Esophagus squamous epithelium (tissue), 4 donors: ENCODE measurements around the gene HNRNPUL2.

ENCODE experiments used
- CTCF ChIP-seq, 6 experiments: fragments of 450-650 bp in 4 of 6; fragments of 200-600 bp in 2 of 6; sonication (generic) in 2 of 6; IDR thresholded peaks; one replicate each; pipeline ENCODE4 v1.5.1; 2016 to 2019; ENCODE audit warnings: antibody characterized with exemption in 6 of 6, mild to moderate bottlenecking in 4 of 6, moderate library complexity in 4 of 6
- POLR2A ChIP-seq, 4 donors: fragments of 450-650 bp; IDR thresholded peaks; one replicate each; pipeline ENCODE4 v1.6.1; 2017; ENCODE audit warnings: antibody characterized with exemption in 4 of 4, mild to moderate bottlenecking in 4 of 4, moderate library complexity in 3 of 4

DNA sequence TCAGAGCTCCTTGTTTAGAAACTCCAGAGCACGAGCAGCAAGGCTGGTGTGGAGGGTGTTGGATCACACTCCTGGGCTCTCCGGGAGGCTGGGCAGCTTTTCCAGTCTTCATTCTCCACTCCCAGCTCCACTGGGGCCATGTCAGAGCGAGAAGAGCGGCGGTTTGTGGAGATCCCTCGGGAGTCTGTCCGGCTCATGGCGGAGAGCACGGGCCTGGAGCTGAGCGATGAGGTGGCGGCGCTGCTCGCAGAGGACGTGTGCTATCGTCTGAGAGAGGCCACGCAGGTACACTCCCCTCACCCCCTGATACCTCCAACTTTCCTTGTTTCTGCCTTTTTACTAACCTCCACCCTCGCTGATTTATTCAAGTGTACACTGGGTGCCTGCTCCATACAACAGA lies 48.4 kb upstream of the HNRNPUL2 start:
- TF ChIP-seq CTCF (IDR thresholded peaks at IDR 0.05) (no peak), POLR2A (IDR thresholded peaks at IDR 0.05) (no peak)
